ENCODE measurements around the gene SNX2.
"Not testable (repeated sequence)": the region's sequence is repeated elsewhere in the genome, so short reads cannot be mapped to it uniquely, and the experiment has no call there.

The SNX2 gene, protein sequence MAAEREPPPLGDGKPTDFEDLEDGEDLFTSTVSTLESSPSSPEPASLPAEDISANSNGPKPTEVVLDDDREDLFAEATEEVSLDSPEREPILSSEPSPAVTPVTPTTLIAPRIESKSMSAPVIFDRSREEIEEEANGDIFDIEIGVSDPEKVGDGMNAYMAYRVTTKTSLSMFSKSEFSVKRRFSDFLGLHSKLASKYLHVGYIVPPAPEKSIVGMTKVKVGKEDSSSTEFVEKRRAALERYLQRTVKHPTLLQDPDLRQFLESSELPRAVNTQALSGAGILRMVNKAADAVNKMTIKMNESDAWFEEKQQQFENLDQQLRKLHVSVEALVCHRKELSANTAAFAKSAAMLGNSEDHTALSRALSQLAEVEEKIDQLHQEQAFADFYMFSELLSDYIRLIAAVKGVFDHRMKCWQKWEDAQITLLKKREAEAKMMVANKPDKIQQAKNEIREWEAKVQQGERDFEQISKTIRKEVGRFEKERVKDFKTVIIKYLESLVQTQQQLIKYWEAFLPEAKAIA

DNA sequence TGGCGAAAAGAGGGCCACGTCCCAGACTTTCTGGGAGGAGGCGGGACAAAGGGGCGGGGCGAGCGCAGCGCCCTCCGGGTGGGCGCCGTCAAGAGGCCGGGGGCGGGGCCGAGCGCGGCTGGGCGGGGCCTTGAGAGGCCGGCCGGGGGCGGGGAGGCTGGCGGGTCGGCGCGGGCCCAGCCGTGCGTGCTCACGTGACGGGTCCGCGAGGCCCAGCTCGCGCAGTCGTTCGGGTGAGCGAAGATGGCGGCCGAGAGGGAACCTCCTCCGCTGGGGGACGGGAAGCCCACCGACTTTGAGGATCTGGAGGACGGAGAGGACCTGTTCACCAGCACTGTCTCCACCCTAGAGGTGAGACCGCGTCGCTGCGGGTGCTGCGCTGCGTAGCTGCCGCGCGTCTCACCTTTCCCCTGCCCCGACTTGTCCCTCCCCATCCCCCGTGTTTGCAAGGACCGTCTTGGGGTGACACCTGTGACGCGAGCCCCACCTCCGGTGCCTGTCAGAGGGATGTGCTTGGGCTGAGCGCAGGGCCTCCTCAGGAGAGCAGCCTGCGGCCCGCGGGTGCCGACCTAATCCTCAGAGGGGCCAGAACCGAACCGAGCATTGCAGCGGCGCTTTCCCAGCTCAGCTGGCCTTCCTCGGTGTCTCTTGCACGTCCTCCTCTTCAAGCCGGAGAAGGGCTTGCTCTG, at the start of gene SNX2:
SNX2 (plus strand) TSS at position 220 of the 689 bp plus-strand sequence; CDS start at position 244, 24 bp downstream.
- DNase-seq: peak; percentile 92

DNA sequence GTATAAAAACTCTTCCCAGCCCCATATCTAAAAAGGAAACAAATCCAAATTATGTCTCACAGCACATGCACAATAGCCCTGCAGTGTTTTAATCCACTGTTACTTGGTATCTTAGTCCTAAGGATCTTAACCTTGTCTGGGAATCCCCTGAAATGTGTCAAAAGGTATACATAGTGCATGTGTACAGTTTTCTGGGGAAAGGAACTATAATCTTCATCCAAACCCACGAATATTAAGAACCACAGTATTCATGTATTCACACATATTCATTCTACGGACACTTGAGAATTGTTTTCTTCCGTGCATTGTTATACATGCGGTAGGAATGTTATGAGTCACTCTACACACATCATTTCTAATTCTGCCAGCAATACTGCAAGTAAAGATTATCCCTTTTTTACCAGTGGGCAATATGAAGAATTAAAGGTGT, 47.8 kb upstream of the SNX2 start:
- DNase-seq: peak; percentile 12

DNA sequence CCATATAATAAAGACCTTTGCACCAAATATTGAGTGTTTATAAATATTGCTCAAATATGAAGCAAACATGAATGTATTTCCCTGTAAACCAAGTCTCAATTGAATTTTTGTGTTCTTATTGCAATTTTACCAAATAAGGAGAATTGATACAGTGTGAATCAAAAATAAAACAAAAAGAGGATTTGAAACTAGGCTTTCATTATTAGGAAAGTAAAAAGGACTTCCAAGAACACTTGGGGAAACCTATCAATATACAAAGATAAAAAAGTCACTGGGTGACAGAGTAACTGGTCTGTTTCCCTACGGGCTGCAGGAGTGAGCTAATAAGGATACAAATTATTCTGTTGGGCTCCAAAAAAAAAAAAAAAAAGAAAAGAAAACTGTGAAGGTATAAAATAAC, 44.8 kb upstream of the SNX2 start:
- DNase-seq: no peak

DNA sequence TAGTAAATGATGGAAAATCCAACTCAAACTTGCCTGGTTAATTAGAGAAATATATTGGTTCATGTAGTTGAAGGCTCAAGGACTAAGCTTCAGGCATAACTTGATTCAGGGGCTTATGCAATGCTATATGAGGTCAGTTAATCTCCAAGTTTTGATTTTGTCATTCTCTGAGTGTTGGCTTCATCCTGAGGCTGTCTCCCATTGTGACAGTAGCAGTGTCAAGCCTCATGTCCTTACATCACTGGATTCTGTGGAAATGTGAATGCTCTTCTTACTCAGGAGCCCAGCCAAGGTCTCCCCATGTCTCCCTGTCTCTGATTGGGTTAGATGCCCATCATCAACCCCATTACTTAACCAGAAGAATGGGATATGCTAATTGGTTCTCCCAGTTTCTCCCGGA, 44.4 kb upstream of the SNX2 start:
- DNase-seq: no peak

DNA sequence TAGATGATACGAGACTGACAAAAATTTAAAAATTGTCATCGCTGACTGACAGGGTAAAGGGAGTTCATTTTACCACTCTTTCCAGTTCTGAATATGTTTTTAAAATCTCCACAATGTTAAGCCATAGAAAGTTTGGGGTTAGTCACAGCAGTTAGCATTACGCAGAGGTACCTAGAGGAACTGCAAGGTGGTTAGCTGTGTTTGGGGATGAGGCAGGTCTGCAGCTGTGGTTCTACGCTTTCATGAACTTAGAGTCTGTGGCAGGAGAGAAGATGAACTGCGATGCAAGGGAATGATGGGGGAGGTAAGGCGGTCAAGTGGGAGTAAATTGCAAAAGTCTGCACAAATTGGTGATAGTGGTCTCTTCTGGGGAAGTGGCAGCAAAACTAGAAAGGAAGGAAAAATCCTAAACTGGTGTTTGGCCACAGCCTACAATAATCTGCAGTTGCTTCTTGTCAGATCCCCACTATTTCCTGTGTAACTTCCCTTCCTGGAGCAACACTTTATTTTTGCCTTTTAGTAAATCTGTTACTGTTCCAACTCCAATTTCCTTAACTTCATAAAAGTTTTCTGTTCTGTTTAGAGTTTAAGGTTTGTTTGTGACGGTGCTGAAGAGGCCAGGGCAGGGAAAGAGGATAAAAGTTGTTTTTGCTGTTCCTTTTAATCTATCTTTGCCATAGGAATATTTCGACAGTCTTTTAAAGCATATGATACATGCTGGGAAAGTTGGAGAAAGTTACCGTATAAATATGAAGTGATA, 38.6 kb upstream of the SNX2 start:
- DNase-seq: no peak

DNA sequence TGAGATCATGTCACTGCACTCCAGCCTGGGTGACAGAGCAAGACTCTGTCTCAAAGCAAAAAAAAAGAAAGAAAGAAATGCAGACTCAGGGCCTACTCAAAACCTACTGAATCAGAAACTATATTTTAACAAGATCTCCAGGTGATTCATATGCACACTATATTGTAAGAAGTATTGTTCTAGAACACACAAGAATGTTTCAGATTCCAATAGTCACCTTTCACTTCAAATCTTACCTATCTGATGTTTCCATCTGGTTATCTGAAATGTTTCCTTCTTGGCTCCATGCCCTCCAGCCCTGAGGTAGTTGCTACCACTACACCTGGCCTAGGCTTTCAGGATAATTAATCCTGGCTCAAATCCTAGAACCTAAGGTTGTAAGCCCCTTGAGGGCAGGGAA, 36.8 kb upstream of the SNX2 start:
- DNase-seq: no peak

DNA sequence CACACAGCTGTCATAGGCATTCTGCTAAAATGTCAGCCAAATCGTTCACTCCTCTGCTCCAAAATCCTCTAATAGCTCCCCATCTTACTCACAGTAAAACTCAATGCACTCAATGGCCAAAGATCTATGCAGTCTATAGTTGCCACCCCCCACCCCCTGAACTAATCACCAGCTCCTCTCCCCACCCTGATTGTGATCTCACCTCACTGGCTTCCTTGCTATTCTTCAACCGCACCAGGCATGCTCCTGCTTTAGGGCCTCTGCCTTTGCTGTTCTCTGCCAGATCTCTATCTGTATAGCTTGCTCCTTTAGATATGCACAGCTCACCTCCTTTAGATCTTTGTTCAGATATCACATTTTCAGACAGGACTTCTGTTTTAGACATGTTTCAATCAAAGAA, 33.2 kb upstream of the SNX2 start:
- no peak for DNase-seq

DNA sequence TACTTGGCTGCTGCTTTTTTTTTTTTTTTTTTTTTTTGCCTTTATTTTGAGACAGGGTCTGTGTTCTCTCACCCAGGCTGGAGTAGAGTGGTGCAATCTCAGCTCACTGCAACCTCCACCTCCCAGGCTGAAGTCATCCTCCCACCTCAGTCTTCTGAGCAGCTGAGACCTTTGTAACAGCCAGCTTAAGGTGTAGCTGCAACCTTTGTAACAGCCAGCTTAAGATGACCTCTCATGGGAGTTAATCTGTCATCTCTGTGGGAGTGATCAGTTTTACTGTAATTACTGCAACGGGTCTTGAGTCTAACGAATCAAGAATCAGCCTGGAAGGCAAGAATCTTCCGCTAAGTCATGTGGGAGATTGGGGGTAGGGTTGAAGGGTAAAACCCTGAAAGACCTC, 31.6 kb upstream of the SNX2 start:
- DNase-seq: no peak

DNA sequence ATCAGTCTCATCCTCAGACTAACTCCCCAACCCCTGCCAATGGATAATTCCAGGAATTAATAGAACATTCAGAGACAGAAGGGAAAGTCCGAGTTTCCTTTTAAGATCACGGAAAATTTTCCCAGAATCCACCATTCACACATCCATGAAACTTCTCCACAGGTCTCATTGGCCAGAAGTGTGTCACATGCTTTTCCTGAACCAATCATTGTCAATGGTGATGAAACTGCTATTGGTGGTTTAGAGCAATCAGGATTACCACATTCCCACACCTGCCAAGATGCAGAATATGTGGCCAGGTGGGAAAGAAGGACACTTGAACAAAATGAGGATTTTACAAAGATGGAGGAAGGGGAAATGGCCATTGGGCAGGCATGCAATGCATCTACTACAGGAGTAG, 29.3 kb upstream of the SNX2 start:
- no peak for DNase-seq

DNA sequence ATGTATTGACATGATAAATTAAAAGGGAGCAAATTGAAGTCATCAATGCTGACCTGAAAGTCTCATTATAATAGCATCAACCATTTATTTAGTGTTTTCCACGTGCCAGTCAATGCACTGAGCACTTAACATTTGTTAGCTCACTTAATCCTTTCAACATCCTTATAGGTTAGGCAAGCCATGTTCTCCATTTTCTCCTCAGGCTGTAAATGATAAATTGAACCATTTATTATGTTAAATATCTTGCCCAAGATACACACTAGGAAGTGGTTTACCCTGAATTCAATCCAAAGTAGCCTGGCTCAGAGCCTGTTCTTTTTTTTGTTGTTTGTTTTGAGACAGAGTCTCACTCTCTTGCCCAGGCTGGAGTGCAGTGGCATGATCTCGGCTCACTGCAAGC, 25.0 kb upstream of the SNX2 start:
- no peak for DNase-seq

DNA sequence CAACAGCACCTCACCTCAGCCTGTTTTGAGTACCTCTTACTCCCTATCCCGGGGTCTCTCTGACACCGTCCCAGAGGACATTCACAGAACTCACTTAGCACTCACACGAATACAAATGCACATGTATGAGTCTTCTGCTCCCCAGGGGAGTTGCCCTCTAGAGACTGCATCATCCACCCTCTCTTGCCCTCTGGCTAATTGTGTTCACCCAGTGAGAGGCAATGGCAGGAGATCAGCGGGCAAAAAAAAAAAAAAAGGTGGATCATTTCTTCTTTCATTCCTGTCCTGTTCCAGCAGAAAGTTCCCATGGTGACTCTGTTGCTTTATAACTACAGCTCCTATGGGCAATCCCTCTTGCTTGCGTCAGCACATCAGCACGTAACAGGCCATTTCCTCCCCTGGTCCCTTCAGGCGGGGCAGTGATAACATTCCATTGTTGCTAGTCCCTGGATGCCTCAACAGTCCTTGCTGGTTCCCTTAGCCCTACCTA, 23.5 kb upstream of the SNX2 start:
- DNase-seq: no peak

DNA sequence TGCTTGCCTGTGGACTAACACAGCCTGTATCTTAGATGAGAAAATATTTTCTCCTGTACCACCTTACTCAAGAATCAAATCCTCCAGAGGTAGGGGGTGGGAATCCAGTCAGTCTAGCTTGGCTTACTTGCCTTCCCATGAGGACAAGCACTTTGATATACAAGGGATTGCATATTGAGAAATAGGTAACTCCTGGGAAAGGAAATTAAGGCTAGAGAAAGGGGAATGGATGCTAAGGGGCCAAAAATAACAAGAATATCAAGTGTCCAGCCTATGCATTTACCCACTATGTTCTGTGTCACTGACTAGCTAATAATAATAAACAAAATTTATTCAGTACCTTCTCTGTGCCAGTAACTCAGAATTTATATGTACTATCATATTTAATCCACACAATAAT, 21.4 kb upstream of the SNX2 start:
- no peak for DNase-seq

DNA sequence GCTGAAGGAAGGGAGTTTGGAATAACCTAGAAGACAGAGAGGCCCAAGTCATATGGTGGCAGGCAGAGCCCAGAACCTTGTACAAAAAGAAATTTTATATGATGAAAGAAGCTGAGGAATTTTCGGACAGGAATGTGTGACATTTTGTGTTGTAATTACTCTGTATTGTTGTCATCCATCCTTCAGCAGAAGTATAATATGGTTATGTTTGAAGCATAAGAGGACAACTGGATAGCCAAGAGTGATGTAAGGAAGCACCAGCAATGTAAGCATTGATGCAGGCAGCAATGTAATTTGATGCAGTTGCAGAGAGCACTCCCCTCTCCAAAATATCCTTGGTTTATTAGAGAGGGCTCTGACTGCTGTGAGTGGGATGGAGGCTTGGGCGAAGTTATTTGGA, 19.1 kb upstream of the SNX2 start:
- no peak for DNase-seq

DNA sequence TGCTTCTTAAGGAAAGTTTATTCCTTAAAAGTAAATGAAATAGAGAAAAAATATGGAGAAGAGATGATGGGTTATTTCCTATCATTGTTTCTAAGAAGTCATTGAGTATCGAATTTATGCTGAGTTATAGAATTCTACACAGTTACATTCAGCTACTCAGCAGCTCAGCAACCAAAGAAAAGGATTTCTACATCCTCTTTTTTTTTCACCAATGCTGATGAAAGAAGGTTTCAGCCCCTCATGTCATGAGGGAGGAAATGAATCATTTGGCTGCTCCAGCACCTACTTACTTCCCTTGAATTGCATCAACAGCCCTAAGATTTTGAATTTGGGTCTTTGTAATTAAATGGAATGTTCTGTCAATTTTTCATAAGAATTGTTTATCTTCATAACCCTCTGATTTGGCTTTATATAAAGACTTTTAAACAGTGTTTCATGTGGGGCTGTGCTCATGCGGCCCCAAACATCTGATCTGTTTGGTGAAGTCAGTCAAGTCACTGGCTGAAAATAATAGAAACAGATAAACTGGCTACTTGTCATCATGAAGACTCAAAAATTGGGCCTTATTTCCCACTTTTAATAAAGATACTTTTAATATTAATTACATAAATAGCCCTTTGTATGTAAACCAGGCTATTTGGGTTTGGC, 18.5 kb upstream of the SNX2 start:
- peak; percentile 66 for DNase-seq

DNA sequence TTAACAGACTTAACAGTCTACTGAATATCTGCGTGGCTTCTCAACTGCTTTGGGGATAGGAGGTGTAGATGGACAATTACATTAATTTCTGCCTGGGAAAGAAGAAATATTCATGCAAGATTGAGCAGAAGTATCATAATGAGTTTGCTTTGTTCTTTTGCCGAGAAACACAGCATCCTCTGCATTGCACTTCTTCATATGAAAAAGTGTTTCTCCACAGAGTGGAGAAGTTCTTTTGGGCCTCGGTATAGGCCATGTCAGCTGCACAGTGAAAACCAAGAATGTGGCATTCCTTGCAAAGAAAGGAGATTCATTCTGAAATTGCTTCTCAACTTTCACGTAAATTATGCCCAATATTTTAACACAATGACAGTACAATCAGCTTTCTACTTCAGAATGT, 17.6 kb upstream of the SNX2 start:
- DNase-seq: peak; percentile 47

DNA sequence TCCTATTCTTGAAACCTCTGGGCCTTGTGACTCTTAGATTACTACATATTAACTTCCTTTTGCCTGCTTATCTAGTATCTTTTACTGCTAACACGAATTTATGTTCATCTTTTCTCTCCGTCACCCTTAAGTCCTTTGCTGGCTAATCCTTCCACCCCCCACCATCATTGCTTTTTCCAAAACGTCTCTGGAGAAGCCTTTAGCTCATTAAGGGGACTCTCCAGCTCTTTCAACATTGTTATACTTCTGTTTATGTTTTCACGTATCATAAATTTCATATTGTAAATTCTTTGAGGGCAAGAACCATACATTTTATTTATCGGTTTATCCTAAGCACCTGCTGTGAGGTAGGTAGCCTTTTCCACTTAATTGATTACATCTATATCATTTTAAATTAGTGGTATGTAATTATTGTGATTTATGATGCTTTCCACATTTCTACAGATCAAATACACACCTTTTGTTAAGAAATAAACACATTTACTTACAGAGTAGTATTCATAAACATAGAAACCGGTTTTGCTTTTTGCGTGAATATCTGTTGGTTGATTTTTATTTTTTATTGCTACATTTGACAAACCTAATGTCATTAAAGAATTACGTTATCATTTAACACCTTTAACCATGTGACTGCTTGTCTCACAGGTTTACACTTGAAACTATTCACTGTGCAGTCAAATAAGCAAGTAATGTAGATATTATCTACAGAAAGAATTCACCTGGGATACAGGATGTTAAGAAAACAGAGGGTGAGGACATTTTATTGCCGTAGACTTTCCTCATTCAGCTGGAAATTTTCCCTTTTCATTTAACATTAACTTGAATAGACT, 15.4 kb upstream of the SNX2 start:
- DNase-seq: no peak

DNA sequence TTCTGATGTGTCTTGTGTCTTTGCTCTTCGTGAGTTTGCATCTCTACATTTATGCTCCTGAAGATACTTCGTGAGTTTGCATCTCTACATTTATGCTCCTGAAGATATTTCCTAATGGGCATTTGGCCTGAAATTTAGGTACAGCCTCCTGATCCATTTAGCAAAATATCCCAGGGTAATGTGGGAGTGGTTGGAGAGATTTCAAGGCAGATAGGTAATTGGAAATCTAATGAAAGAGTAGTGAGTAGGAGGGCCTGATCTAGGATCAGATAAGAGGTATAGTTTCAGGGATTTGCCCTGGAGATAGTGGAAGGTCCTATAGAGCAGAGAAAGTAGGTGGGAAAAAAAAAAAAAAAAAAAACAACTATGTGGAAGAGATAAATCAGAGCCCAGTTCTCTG, 14.6 kb upstream of the SNX2 start:
- DNase-seq: no peak

DNA sequence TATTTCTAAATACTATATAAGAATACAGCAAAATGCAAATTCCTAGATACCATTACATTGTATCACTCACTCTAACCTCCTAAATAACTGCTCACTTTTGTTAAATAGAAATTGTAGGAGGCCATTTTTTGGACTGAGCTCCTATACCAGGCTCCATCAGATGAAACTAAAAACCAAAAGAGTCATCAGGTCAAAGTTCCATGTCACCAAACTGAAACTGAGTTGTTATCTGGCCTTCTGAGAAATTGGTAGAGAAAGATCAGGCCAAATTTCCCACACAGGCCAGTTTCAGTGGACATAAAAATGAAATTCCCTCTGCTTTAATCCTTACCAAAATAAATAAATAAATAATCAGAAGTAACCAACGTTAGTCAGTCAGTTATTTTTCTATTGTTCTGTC, 13.8 kb upstream of the SNX2 start:
- DNase-seq: no peak

DNA sequence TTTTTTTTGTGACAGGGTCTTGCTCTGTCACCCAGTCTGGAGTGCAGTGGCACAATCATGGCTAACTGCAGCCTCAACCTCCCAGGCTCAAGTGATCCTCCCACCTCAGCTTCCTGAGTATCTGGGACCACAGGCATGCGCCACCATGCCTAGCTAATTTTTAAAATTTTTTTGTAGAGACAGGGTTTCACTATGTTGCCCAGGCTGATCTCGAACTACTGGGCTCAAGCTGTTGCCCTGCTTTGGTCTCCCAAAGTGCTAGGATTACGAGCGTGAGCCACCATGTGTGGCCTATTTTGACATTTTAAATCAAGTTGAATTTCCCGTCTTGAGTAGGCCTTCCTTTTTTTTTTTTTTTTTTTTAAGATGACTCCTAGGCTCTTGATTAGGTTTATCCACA, 13.0 kb upstream of the SNX2 start:
- DNase-seq: not testable (repeated sequence)

DNA sequence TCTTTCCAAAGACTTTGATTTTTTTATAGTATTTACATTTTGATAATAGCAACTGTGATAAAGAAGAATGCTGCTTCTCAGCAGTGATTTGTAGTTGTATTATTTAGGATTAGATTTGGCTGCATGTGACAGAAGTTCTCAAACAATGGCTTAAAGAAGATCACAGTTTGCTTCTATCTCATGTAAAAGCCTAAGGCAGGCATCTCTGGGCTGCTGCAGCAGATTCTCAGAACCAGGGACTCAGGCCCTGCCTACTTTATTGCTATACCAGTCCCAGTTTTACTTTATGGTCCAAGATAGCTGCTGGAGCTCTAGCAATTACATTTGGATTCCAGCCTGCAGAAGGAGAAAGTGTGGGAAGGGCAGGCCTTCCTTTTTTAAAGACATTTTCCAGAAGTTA, 8.8 kb upstream of the SNX2 start:
- DNase-seq: no peak

DNA sequence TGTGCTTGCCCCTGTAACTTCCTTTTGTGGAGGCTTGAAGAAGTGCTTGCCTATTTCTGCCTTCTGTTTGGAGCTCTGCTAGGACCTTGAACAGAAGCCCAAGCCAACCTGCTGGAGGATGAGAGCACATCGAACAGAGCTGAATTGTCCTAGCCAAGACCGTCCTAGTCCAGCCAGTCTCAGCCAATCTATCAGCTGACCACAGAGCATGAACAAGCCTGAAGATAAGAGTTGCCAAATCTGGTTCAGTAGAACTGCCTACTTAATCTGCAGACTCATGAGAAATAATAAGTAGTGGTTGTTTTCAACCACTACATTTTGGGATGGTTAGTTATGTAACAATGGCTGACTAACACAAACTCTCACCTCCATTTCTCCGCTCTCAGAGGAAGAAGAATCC, 4.4 kb upstream of the SNX2 start:
- no peak for DNase-seq

DNA sequence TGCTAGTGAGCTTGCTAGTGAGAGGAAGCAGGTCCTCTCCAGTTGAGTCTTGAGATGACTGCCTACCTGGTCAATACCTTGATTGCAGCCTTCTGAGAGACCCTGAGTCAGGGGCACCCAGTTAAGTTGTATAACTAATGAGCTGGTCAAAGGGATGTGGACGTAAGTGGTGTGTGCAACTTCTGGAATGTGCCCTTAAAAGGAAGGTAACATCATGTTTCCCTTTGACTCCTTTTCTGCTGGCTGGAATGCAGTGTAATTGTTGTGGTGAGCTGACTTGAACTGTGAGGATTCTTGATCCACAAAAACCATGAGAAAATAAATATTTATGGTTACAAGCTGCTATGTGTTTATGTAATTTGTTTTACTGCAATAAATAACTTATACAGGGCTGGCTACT, 2.4 kb upstream of the SNX2 start:
- no peak for DNase-seq
